Activated T-cell treated with anti-CD3 and anti-CD28 coated beads for 48 hours (primary cell): ENCODE data around the gene SLC40A1.

Experiments used
- DNase-seq: peaks from one replicate; pipeline ENCODE4 v3.0.0-alpha.2; 2020; ENCODE audit warnings: low read depth

The SLC40A1 gene

GRCh38 chr2:189569295-189569910 is 11.2 kb downstream of the SLC40A1 start:
- no peak for DNase-seq

DNA sequence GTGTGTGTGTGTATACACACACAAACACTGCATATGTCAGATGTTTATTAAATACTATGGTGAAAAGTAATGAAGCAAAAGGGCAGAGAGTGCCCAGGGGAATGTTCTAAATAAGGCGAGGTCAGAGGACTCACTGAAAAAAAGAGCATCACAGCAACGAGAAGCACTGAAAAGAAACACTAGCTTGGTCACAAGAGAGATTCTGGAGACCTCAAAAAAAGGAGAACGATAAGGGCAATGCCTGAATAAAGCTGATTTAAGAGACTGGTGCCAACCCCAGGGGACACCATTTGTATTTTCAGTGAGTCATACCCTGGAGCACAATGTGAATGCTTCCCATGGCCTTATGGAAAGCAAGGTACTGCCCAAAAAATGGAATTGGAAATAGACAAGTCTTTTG is 14.5 kb downstream of the SLC40A1 start:
- no peak for DNase-seq

GRCh38 chr2:189561371-189562038 is 19.1 kb downstream of the SLC40A1 start:
- DNase-seq = no peak

- no peak for DNase-seq
These were observed 20.4 kb downstream of the SLC40A1 start for GRCh38 chr2:189560273-189560586.

- DNase-seq = no peak
These were observed 20.9 kb downstream of the SLC40A1 start for GRCh38 chr2:189559579-189560272.

DNA sequence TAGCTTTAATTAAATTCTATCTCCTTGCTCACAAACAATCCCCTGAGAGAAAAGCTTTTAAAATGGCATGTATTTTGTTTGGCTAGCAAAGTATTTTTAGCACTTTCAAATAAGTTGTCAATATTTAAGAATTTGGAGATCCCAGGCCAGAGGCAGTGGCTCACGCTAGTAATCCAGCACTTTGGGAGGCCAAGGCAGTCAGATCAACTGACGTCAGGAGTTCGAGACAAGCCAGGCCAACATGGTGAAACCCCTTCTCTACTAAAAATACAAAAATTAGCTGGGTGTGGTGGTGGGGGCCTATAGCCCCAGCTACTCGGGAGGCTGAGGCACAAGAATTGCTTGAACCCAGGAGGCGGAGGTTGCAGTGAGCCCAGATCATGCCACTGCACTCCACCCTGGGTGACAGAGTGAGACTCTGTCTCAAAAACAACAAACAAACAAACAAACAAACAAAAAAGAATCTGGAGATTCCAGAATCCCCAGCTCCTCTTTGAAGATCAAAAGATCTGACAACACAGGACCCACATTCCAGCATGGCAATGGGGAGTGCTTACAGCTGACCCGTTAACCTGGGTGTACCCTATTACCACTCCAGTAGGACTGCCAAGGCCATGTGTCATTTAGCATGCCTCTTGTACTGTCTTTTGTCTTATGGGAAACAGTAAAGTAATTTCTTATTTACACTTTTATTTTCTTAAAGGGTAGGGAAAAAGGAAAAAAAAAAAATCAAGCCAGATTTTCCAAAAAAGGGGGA is 21.9 kb downstream of the SLC40A1 start:
- DNase-seq = no peak

DNA sequence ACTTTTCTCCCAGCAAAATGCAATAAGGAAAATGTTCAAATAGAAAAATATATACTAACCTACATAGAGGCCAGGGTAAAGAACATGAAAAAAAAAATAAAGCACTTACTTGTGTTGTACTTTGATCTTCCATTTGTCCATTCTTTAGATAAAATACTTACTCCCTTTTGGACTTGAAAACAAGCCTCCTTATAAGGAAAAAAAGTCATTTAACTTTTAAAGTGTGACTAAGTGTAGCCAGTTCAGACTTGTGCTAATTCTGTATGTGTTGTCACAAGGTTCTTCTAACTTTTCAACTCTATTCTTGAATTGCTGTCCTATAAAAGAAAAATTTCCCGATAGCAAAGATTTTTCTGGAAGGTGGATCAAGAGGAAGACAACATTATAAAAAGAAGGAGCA is 23.2 kb downstream of the SLC40A1 start:
- no peak for DNase-seq

GRCh38 chr2:189556526-189556925 is 24.1 kb downstream of the SLC40A1 start:
- DNase-seq = no peak

DNA sequence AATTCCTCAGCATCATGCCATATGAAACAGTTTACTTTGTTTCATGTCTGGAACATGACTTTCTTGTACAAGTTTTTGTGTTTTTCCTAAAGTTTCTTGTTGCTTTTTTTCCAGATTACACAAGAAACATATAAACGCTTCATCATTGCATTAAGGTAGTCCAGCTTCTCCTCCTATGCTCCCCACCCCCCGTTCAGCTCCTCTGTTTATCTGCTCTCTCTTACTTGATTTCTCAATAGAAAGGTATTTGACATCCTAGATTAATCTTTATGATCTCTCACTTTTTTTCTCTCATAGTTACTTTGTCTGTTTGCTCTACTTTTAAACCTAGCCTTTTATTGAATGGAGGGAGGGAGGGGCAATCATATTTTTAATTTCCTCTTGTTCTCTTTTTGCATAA is 25.4 kb downstream of the SLC40A1 start:
- DNase-seq = no peak

GRCh38 chr2:189553504-189554088 is 27.0 kb downstream of the SLC40A1 start:
- DNase-seq = no peak

DNA sequence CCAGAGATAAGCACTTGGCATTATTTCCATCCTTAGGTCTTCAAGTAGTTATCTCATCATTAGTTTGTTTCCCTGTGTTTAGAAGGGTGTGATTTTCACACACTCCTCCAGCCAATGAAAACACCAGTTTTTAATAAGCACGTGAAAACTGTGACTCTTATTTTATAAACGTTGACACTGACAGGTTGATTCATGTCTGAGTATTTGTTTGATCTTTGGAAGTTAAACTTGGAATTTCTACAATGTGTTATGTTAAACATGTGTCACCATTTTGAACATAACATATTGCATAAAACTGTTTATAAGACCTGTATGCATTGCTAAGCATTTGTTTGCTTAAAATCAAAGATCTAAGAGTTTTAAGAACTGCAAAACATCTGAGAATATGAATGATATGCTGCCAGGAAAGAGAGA is 27.6 kb downstream of the SLC40A1 start:
- DNase-seq = no peak

- DNase-seq = no peak
These were observed 28.1 kb downstream of the SLC40A1 start for GRCh38 chr2:189552334-189552990.

DNA sequence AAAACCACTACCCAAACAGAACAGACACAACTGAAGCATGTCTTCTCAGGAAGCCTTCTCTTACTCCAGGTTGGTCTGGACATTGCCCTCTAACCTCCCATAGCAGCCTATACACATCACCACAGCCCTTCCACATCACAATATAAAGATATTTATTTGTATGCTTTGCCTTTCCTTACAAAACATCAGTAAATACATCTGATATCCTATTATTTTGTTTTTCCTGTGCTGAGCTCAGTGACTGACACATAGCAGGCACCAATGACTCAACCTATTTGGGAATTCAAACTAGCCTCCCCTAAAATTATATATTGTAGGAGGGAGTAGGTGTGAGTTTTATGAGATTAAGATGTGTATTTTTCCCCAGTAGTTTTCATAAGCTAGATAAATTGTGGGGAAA is 28.8 kb downstream of the SLC40A1 start:
- no peak for DNase-seq

- DNase-seq = no peak
These were observed 31.1 kb downstream of the SLC40A1 start for GRCh38 chr2:189549449-189549832.

DNA sequence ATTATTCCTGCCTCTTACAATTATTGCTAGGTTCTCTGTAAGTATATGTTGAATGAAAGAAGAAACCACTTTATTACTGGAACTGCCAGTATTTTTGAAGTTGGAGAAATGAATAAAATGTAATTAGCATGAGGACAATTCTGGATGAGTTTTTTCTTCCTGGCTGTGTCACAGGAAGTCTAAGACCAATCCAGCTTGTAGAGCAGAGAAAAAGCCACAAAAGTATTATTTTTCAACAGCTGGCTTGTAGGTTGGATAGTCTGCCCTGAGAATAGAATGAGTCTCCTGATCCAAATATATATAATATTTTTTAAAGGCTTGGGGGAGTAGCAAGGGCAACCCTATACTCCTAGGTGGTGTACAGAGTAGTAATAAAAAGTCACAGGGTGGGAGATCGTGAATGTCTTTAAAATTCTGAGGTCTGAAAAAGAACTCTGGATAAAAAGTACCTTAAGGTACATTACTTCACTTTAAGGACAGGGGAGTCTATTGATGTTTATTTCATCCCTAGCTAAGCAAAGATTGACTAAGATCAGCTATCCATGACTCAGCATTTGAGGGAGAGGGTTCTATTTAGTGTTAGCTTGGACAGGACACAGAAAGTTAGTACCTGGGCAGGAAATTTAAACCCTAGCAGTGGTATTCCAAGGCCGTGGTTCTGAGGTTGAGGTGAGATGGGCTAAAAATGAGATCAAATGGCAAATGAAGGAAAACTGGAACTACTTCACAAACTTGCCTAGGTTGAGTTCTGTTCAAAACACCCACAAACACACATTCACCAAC is 31.7 kb downstream of the SLC40A1 start:
- no peak for DNase-seq

- no peak for DNase-seq
These were observed 35.2 kb downstream of the SLC40A1 start for GRCh38 chr2:189545418-189545817.

- no peak for DNase-seq
These were observed 36.1 kb downstream of the SLC40A1 start for GRCh38 chr2:189544318-189545042.

DNA sequence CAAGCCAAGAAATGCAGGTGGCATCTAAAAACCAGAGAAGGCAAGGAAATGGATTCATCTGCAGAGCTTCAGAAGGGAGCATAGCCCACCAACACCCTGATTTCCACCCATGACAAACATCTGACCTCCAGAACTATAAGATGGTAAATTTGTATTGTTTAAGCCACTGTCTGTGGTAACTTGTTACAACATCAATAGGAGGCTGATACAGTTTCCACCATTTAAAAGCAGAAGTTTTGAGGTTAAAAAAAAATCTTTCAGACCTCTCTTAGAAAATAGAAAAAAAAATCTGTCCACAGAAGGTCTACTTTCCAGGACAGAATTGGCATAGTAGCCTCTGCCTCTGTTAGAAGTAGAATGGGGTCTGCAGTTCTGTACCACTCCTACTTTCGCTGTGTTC is 37.2 kb downstream of the SLC40A1 start:
- DNase-seq = no peak

DNA sequence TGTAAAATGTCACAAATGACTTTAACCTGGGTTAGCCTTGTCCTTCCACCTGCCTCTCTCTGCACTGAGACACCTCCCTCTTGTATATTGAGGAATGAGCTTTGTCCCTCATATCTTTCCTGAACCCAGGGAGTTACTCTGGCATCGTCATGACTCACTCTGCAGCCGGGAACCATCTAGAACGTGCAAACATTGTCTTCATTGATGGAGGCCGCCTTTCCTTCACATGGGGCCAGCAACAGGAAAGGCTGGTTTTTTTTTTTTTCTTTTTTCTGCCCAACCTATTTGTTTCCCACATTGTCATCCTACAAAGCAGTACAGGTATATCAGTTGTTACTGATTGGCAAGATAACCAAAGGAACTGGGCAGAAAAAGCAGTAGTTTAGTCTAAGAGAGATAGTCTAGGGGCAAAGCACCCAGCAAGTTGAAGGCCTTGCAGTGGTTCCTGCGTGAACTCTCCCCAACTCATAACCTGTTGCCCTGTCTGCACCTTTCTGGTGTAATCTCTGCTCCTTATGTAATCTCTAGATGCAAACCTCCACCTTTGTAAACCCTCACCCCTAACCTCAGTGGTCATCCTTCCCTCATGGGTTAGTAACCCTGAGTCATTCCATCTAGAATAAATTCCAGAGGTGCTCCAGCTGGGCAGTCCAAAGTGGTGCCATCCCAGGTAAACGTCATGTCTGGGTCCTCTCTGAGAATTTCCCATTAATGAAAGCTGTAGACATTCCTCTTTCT is 38.3 kb downstream of the SLC40A1 start:
- DNase-seq = no peak

DNA sequence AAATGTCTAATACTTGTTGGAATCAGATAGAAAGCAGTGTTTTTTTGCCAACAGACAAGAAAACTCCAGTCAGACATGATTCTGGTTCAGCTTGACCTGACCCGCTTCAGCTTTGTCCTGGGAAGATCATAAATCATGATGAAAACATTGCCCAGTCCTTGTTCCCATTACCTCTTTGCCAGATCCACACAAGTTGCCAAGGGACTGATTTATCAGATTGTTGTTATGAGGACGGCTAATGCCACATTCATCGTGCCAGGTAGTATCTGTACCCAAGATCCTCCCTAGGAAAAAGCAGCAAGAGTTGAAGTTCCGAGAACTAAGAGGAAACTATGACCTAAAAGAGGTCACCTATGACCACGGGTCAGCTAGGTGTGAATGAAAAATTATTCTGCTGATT is 39.0 kb downstream of the SLC40A1 start:
- DNase-seq = no peak
